ENCODE measurements around the gene MS4A8. TPM values are rescaled to one million over a fixed set of nuclear protein-coding genes. Genes with fewer than 3 reads are reported as not detected.

The MS4A8 gene
- total and polyA plus RNA-seq, 2 donors (not counting 1 experiment from before 2014, with no cell fraction given), result not detected

DNA sequence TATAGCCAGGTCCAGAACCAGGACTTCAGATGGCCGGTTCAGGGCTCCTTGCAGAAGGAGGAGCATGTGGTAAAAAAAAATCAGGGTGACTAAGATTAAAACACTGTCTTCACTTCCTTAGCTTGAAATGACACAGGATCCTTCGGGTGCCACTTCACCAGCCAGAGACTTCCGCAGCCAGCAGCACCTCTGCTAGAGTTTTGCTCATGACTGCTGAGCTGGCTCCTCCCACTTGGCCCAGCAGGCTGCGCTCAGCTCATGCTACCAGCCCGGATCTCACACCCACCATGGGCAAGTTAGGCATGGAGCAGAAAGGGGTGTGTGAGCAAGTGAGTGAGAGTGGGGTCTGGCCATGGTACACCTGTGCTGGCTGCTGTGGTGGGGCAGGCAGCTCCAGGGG, 18.5 kb downstream of the MS4A8 start:
- no peak overlapping the region for H3K9ac ChIP-seq (ENCODE audit: low read length)
- H3K4me3 ChIP-seq (ENCODE audit: control extremely low read depth in 1 of 5, extremely low read depth in 1 of 5, insufficient read depth in 1 of 5, low read depth in 2 of 5, low read length in 4 of 5), result no peak overlapping the region
- H3K36me3 ChIP-seq (replicated peaks in 1 of 2; ENCODE audit: control extremely low read depth in 1 of 2, control insufficient read depth in 1 of 2, extremely low read depth in 1 of 2, insufficient read depth in 2 of 2, low read length in 1 of 2), result no peaks in the 10 kb centered on the region
- Mint-ChIP-seq H3K27me3 (peaks cover 43% of the 10 kb centered on the region), H3K4me3 (no peak overlapping the region), H3K27ac (no peak overlapping the region), H3K9me3 (ENCODE audit: insufficient read depth) (no peaks in the 10 kb centered on the region), H3K4me1 (no peaks in the 10 kb centered on the region)
- POLR2A ChIA-PET, result interaction anchor here (0.6 kb wide), 1 partner anchor 72 kb away, joined by 3 read pairs; no protein-coding TSS in a partner anchor
- H3K79me2 ChIP-seq (ENCODE audit: control insufficient read depth, insufficient read depth, low read length), result no peaks in the 10 kb centered on the region
- H3K27me3 ChIP-seq (replicated peaks in 1 of 4; ENCODE audit: control extremely low read depth in 1 of 4, control insufficient read depth in 3 of 4, insufficient read depth in 4 of 4, low read length in 3 of 4), result peaks cover 0 to 8% (median 2%) of the 10 kb centered on the region in 4 experiments
- 78% methylated on average over 3 of the region's 5 CpGs for WGBS (ENCODE audit: insufficient coverage)
- no peaks in the 10 kb centered on the region for H3K4me1 ChIP-seq (ENCODE audit: control insufficient read depth in 2 of 2, insufficient read depth in 2 of 2, low read length in 2 of 2)
- no peak overlapping the region for H2AFZ ChIP-seq (ENCODE audit: insufficient read depth, low read depth, low read length, poor library complexity, severe bottlenecking)
- peaks cover 0 to 14% (median 0%) of the 10 kb centered on the region in 3 donors for H3K9me3 ChIP-seq (ENCODE audit: control extremely low read depth in 1 of 3, control insufficient read depth in 2 of 3, insufficient read depth in 1 of 3, low read length in 2 of 3)
- no peaks in the 10 kb centered on the region for H4K20me1 ChIP-seq (ENCODE audit: control insufficient read depth, insufficient read depth, low read length, poor library complexity, severe bottlenecking)
- intact Hi-C loops (cut with micrococcal nuclease), result no loop called here
- CTCF ChIA-PET, result no interaction called here
- no peak overlapping the region for H3K27ac ChIP-seq (ENCODE audit: low read length in 2 of 2)
- DNase-seq, result no peak
- no peak overlapping the region for H3K4me2 ChIP-seq (replicated peaks; ENCODE audit: low read depth, low read length, poor library complexity, severe bottlenecking)
- TF ChIP-seq EZH2 (IDR thresholded peaks at IDR 0.05; ENCODE audit: borderline replicate concordance, insufficient read depth, low read depth, low read length, poor library complexity, severe bottlenecking), result no peak
- TF ChIP-seq, protein P1, sequence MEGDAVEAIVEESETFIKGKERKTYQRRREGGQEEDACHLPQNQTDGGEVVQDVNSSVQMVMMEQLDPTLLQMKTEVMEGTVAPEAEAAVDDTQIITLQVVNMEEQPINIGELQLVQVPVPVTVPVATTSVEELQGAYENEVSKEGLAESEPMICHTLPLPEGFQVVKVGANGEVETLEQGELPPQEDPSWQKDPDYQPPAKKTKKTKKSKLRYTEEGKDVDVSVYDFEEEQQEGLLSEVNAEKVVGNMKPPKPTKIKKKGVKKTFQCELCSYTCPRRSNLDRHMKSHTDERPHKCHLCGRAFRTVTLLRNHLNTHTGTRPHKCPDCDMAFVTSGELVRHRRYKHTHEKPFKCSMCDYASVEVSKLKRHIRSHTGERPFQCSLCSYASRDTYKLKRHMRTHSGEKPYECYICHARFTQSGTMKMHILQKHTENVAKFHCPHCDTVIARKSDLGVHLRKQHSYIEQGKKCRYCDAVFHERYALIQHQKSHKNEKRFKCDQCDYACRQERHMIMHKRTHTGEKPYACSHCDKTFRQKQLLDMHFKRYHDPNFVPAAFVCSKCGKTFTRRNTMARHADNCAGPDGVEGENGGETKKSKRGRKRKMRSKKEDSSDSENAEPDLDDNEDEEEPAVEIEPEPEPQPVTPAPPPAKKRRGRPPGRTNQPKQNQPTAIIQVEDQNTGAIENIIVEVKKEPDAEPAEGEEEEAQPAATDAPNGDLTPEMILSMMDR (IDR thresholded peaks at IDR 0.05), result no peak
- ATAC-seq (ENCODE audit: low read depth), result no peak

DNA sequence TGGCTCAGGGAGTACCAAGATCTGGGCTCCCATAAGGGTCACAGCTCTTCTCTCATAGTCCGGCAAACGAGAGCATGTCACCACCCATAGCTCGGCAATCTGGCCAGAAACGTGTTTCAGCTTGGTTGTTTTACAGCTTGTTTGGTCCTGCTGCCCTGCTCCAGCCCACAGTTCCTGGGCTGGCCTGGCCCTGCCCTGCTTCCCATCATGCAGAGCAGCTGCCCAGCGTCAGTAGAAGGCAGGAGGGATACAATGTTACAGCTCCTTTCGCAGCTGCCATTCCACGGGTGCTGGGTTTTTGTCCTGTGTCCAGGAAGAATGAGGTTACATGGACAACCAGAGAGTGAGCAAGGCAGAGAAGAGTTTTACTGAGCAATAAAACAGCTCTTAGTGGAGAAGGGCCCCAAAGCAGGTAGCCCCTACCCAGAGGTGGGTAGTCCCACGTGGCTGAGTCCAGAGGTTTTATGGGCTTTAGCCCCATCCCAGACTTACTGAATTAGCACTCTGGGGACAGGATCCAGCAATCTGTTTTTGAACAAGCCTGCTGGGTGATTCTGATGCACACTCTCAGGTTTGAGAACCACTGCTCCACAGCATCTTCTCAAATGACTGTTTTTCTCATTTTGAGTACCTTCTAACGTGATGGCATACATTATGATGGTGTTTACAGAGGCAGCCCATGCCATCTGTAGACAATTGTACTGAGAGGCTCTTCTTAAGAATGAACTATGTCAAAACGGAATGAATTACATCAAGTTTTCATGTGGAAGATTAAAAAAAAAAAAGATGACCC, 19.3 kb downstream of the MS4A8 start:
- peaks cover 0 to 14% (median 0%) of the 10 kb centered on the region in 3 donors for H3K9me3 ChIP-seq (ENCODE audit: control extremely low read depth in 1 of 3, control insufficient read depth in 2 of 3, insufficient read depth in 1 of 3, low read length in 2 of 3)
- WGBS (ENCODE audit: insufficient coverage), result 84% methylated on average over 9 of the region's 10 CpGs
- no peak overlapping the region for H3K27ac Mint-ChIP-seq
- no peak overlapping the region for H3K4me3 ChIP-seq (ENCODE audit: control extremely low read depth in 1 of 5, extremely low read depth in 1 of 5, insufficient read depth in 1 of 5, low read depth in 2 of 5, low read length in 4 of 5)
- H3K36me3 ChIP-seq (replicated peaks in 1 of 2; ENCODE audit: control extremely low read depth in 1 of 2, control insufficient read depth in 1 of 2, extremely low read depth in 1 of 2, insufficient read depth in 2 of 2, low read length in 1 of 2), result no peaks in the 10 kb centered on the region
- H3K4me1 ChIP-seq (ENCODE audit: control insufficient read depth in 2 of 2, insufficient read depth in 2 of 2, low read length in 2 of 2), result no peaks in the 10 kb centered on the region
- ChIA-PET CTCF (no interaction called here), POLR2A (interaction anchor here (0.6 kb wide), 1 partner anchor 73 kb away, joined by 3 read pairs; no protein-coding TSS in a partner anchor)
- no peaks in the 10 kb centered on the region for H3K4me1 Mint-ChIP-seq
- H3K27me3 ChIP-seq (replicated peaks in 1 of 4; ENCODE audit: control extremely low read depth in 1 of 4, control insufficient read depth in 3 of 4, insufficient read depth in 4 of 4, low read length in 3 of 4), result peaks cover 0 to 8% (median 2%) of the 10 kb centered on the region in 4 experiments
- H3K9me3 Mint-ChIP-seq (ENCODE audit: insufficient read depth), result no peaks in the 10 kb centered on the region
- H3K4me3 Mint-ChIP-seq, result no peak overlapping the region
- peaks cover 38% of the 10 kb centered on the region for H3K27me3 Mint-ChIP-seq
- no peak overlapping the region for H3K9ac ChIP-seq (ENCODE audit: low read length)
- intact Hi-C loops (cut with micrococcal nuclease), result no loop called here
- no peak for TF ChIP-seq EZH2 (IDR thresholded peaks at IDR 0.05; ENCODE audit: borderline replicate concordance, insufficient read depth, low read depth, low read length, poor library complexity, severe bottlenecking)
- TF ChIP-seq, protein P1 (IDR thresholded peaks at IDR 0.05), result no peak
- H3K4me2 ChIP-seq (replicated peaks; ENCODE audit: low read depth, low read length, poor library complexity, severe bottlenecking), result no peak overlapping the region
- DNase-seq, result no peak
- no peaks in the 10 kb centered on the region for H4K20me1 ChIP-seq (ENCODE audit: control insufficient read depth, insufficient read depth, low read length, poor library complexity, severe bottlenecking)
- no peak overlapping the region for H2AFZ ChIP-seq (ENCODE audit: insufficient read depth, low read depth, low read length, poor library complexity, severe bottlenecking)
- H3K27ac ChIP-seq (ENCODE audit: low read length in 2 of 2), result no peak overlapping the region
- no peaks in the 10 kb centered on the region for H3K79me2 ChIP-seq (ENCODE audit: control insufficient read depth, insufficient read depth, low read length)
- ATAC-seq (ENCODE audit: low read depth), result no peak

All from B cell (primary cell).